Measurements from ENCODE around the gene MYO5B.

Gene MYO5B

GRCh38 chr18:50179465-50179864 lies 15.5 kb downstream of the MYO5B start:
- Histone ChIP-seq H3K27ac (ENCODE audit: low read length) (no peak overlapping the region), H3F3A (ENCODE audit: insufficient read depth, low read length) (no peaks in the 10 kb centered on the region), H3K36me3 (replicated peaks; ENCODE audit: insufficient read depth, low read length) (no peaks in the 10 kb centered on the region), H3K4me1 (ENCODE audit: low read length) (peaks cover 8% of the 10 kb centered on the region; the same call in 1 of the 2 replicates), H2AFZ (ENCODE audit: low read length) (no peak overlapping the region), H3K4me2 (ENCODE audit: low read depth, low read length) (no peak overlapping the region), H3K27me3 (replicated peaks; ENCODE audit: insufficient read depth, low read length) (no peaks in the 10 kb centered on the region), H3K9ac (ENCODE audit: low read length) (no peak overlapping the region), H3K79me2 (ENCODE audit: low read length) (peaks cover 96% of the 10 kb centered on the region), H3K9me2 (replicated peaks; ENCODE audit: insufficient read depth, low read length) (no peaks in the 10 kb centered on the region), H3K9me3 (replicated peaks; ENCODE audit: insufficient read depth, low read length) (no peaks in the 10 kb centered on the region), H3K4me3 (ENCODE audit: low read length) (no peak overlapping the region), H4K20me1 (ENCODE audit: insufficient read depth, low read length) (no peaks in the 10 kb centered on the region)
- DNase-seq = no peak
- no peak for TF ChIP-seq CTCF (IDR thresholded peaks at IDR 0.05; ENCODE audit: low read length)

GRCh38 chr18:50177294-50177992 lies 17.5 kb downstream of the MYO5B start:
- Histone ChIP-seq H2AFZ (ENCODE audit: low read length) (no peak overlapping the region), H3K36me3 (replicated peaks; ENCODE audit: insufficient read depth, low read length) (no peaks in the 10 kb centered on the region), H3K9me3 (replicated peaks; ENCODE audit: insufficient read depth, low read length) (no peaks in the 10 kb centered on the region), H3K4me2 (ENCODE audit: low read depth, low read length) (no peak overlapping the region), H3K4me3 (ENCODE audit: low read length) (no peak overlapping the region), H3K79me2 (ENCODE audit: low read length) (peaks cover 98% of the 10 kb centered on the region), H3K27ac (ENCODE audit: low read length) (no peak overlapping the region), H4K20me1 (ENCODE audit: insufficient read depth, low read length) (no peaks in the 10 kb centered on the region), H3F3A (ENCODE audit: insufficient read depth, low read length) (no peaks in the 10 kb centered on the region), H3K4me1 (ENCODE audit: low read length) (0 out of 2 replicates have a peak, but pooled peaks cover 3% of the 10 kb centered on the region), H3K9ac (ENCODE audit: low read length) (no peak overlapping the region), H3K27me3 (replicated peaks; ENCODE audit: insufficient read depth, low read length) (no peaks in the 10 kb centered on the region), H3K9me2 (replicated peaks; ENCODE audit: insufficient read depth, low read length) (no peaks in the 10 kb centered on the region)
- TF ChIP-seq EZH2phosphoT487 (IDR thresholded peaks at IDR 0.05; ENCODE audit: low read length) (no peak), EZH2 (optimal IDR thresholded peaks at IDR 0.05; ENCODE audit: low read depth, low read length) (no peak), CTCF (IDR thresholded peaks at IDR 0.05; ENCODE audit: low read length) (no peak)
- no peak for DNase-seq

- H3K4me3 ChIP-seq (ENCODE audit: low read length) = no peak overlapping the region
- H4K20me1 ChIP-seq (ENCODE audit: insufficient read depth, low read length) = no peaks in the 10 kb centered on the region
- H3K9me3 ChIP-seq (replicated peaks; ENCODE audit: insufficient read depth, low read length) = no peaks in the 10 kb centered on the region
- no peaks in the 10 kb centered on the region for H3F3A ChIP-seq (ENCODE audit: insufficient read depth, low read length)
- H3K27ac ChIP-seq (ENCODE audit: low read length) = no peak overlapping the region
- no peaks in the 10 kb centered on the region for H3K27me3 ChIP-seq (replicated peaks; ENCODE audit: insufficient read depth, low read length)
- no peaks in the 10 kb centered on the region for H3K36me3 ChIP-seq (replicated peaks; ENCODE audit: insufficient read depth, low read length)
- no peak for DNase-seq
- H3K4me2 ChIP-seq (ENCODE audit: low read depth, low read length) = no peak overlapping the region
- 0 out of 2 replicates have a peak, but pooled peaks cover 6% of the 10 kb centered on the region for H3K4me1 ChIP-seq (ENCODE audit: low read length)
- no peaks in the 10 kb centered on the region for H3K9me2 ChIP-seq (replicated peaks; ENCODE audit: insufficient read depth, low read length)
- TF ChIP-seq EZH2 (optimal IDR thresholded peaks at IDR 0.05; ENCODE audit: low read depth, low read length) = no peak
- no peak for TF ChIP-seq CTCF (IDR thresholded peaks at IDR 0.05; ENCODE audit: low read length)
- TF ChIP-seq EZH2phosphoT487 (IDR thresholded peaks at IDR 0.05; ENCODE audit: low read length) = no peak
- H2AFZ ChIP-seq (ENCODE audit: low read length) = no peak overlapping the region
- H3K9ac ChIP-seq (ENCODE audit: low read length) = no peak overlapping the region
- H3K79me2 ChIP-seq (ENCODE audit: low read length) = peaks cover 73% of the 10 kb centered on the region
Observed at GRCh38 chr18:50172367-50172766, 22.6 kb downstream of the MYO5B start.
